H1 (cell line): ENCODE data around the gene CCNI2. TPM values are rescaled to one million over a fixed set of nuclear protein-coding genes. Genes with fewer than 3 reads are reported as not detected.

ENCODE experiments used
- SP1 ChIP-seq: IDR thresholded peaks from 2 replicates; pipeline ENCODE4 v1.6.1; 2011; ENCODE audit warnings: low read depth, low read length
- polyA plus RNA-seq, 7 experiments: library from polyadenylated mRNA; depleted of rRNA in 3 of 7; stranded (reverse) in 5 of 7; unstranded in 2 of 7; fragments of >200 nt in 5 of 7; fragments of 200-250 nt in 2 of 7; gene quantifications; 1 replicate in 5 of 7; 2 replicates in 1 of 7; 4 replicates in 1 of 7; pipeline versions ENCODE4 v1.2.1 to v1.2.3, GENCODE V29; 2011 to 2013; ENCODE audit warnings: missing spikeins in 2 of 7, mixed read lengths in 2 of 7
- total RNA-seq: library from RNA; stranded (reverse); fragmentation: NEBNext Ultra II Directional; extraction: Animal tissue kit (Norgen Biotek cat#: 25700); gene quantifications from 2 replicates; pipeline ENCODE4 v1.2.1, GENCODE V29; 2021
- TF ChIP-seq, protein P1 (sequence below): IDR thresholded peaks from 2 replicates; pipeline ENCODE4 v1.6.1; 2011; ENCODE audit warnings: low read length, improper control_type of control experiment

CCNI2 gene
- total and polyA plus RNA-seq, 2 of the 8 experiments (the other 6 are each of a cell fraction or from before 2014, with no cell fraction given) = 1.3 to 1.4 TPM

DNA sequence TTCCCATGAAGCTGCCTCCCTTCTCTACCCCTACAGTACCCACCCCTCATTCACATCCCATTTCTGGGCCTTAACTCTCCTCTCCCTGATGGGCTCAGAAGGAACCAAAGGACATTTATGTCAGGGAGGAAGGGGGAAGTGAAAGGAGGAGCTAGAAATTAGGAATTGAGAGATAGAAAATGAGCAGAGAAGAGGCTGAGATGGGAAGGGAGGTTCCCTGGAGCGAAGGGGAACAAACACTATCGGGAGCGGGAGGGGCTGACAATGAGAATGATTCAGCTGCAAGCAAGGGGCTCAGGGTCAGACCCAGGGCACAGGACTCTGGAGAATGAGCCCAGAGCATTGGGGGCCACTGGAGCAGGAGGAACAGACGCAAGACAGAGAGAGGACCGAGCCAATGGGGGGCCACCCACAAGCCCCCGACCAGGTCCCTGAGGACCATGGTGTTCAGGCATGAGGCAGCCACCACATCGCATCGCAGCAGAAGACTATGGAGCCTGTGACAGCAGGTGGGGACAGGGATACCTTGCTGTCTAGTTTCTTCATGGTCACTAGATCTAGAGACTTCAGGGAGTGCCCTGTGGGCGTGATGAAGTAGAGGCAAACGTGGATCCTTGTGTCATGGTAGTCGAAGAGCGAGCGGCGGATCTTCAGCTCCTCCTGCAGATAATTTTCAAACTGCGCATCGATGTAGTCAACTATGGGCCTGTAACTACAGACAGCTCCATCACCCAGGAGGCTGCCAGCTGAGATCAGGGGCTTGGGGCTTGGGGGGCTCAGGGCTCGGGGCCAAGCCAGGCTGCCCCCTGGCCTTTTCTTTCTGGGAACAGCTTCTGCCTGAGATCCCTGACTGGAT, 16.2 kb downstream of the CCNI2 start (continued):
- TF ChIP-seq, protein P1, sequence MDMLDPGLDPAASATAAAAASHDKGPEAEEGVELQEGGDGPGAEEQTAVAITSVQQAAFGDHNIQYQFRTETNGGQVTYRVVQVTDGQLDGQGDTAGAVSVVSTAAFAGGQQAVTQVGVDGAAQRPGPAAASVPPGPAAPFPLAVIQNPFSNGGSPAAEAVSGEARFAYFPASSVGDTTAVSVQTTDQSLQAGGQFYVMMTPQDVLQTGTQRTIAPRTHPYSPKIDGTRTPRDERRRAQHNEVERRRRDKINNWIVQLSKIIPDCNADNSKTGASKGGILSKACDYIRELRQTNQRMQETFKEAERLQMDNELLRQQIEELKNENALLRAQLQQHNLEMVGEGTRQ = no peak
- no peak for TF ChIP-seq SP1
- TF ChIP-seq, all 59 proteins: peak for 0
